Esophagus muscularis mucosa (tissue), 4 donors: ENCODE results near the gene GOLGA6C. TPM values are rescaled to one million over a fixed set of nuclear protein-coding genes. Genes with fewer than 3 reads are reported as not detected.
"Not testable (repeated sequence)": the region's sequence is repeated elsewhere in the genome, so short reads cannot be mapped to it uniquely, and the experiment has no call there.

Source experiments
- DNase-seq: peaks from one replicate; pipeline ENCODE4 v3.0.0-alpha.2; 2017; ENCODE audit errors: extremely low spot score
- H3K27ac ChIP-seq, 4 donors: fragments of 200-600 bp; sonication (generic); replicated peaks in 1 of 4; 1 replicate in 3 of 4; 2 replicates in 1 of 4; pipeline ENCODE4 v1.5.1; 2016 to 2019; ENCODE audit warnings: mild to moderate bottlenecking in 1 of 4
- H3K27me3 ChIP-seq, 4 donors: fragments of 200-600 bp; sonication (generic); one replicate each; pipeline versions ENCODE4 v1.5.1 to v1.6.0; 2016 to 2019
- H3K36me3 ChIP-seq, 4 donors: fragments of 200-600 bp; sonication (generic); one replicate each; pipeline ENCODE4 v1.5.1; 2016 to 2019
- H3K4me1 ChIP-seq, 4 donors: fragments of 200-600 bp; sonication (generic); one replicate each; pipeline ENCODE4 v1.5.1; 2016 to 2019
- H3K4me3 ChIP-seq, 4 donors: fragments of 200-600 bp; sonication (generic); 1 replicate in 2 of 4; 2 replicates in 2 of 4; pipeline ENCODE4 v1.5.1; 2016 to 2019; ENCODE audit warnings: mild to moderate bottlenecking in 4 of 4, moderate library complexity in 1 of 4
- H3K9me3 ChIP-seq, 4 donors: fragments of 200-600 bp; sonication (generic); 1 replicate in 3 of 4; 2 replicates in 1 of 4; pipeline ENCODE4 v1.5.1; 2016 to 2019
- EP300 ChIP-seq: sonication (generic); formaldehyde crosslinking; IDR thresholded peaks from one replicate; pipeline ENCODE4 v1.6.1; 2017; ENCODE audit warnings: antibody characterized with exemption
- POLR2A ChIP-seq: fragments of 450-650 bp; IDR thresholded peaks from one replicate; pipeline ENCODE4 v1.6.1; 2017; ENCODE audit warnings: antibody characterized with exemption, moderate library complexity, mild to moderate bottlenecking, low read depth
- POLR2AphosphoS5 ChIP-seq, 2 donors: sonication (generic); formaldehyde crosslinking; IDR thresholded peaks; one replicate each; pipeline ENCODE4 v1.6.1; 2017; ENCODE audit warnings: antibody characterized with exemption in 2 of 2
- WGBS: methylation state at CpG from one replicate; pipeline ENCODE4 v1.1.5; 2018; 5-methylcytosine and 5-hydroxymethylcytosine counted together
- intact Hi-C: fragments of 100-400 bp; cut with DNase I; formaldehyde crosslinking; loops from one replicate; pipeline ENCODE4 v1.15.1; 2023
- total RNA-seq, 4 donors: library from RNA; depleted of rRNA; stranded (reverse); fragments of >200 nt; gene quantifications; one replicate each; pipeline versions ENCODE4 v1.1.0 to v1.2.1, GENCODE V29; 2016
- TF ChIP-seq, protein P1 (sequence below), 3 experiments: fragments of 200-600 bp in 2 of 3; fragments of 450-650 bp in 1 of 3; sonication (generic) in 2 of 3; IDR thresholded peaks; one replicate each; pipeline ENCODE4 v1.5.1; 2017 to 2019; ENCODE audit warnings: antibody characterized with exemption in 3 of 3, mild to moderate bottlenecking in 2 of 3, moderate library complexity in 1 of 3

The GOLGA6C gene
- total RNA-seq, 4 donors from 2014 or later, result not detected

DNA sequence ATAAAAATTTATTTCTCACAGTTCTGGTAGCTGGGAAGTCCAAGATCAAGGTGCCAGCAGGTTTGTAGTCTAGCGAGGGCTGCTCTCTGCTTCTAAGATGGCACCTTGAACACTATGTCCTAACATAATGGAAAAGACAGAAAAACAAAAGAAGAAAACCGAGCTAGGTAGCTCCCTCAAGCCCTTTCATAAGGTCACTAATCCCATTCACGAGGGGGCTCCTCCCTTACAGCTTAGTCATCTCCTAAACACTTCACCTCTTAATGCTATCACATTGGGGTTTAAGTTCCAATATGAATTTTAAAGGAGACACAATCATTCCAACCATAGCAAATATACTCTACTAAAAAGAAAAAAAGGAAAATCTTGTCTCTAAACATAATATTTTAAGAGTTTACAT, 48.1 kb downstream of the GOLGA6C start:
- intact Hi-C loops, result loop anchor here (10.0 kb wide), 2 partner anchors 71 to 281 kb away; partner anchors contain the start of gene PPCDC
- no peaks in the 10 kb centered on the region for H3K9me3 ChIP-seq
- no peak for DNase-seq
- no peaks in the 10 kb centered on the region for H3K4me1 ChIP-seq
- 72% methylated on average over 3 of the region's 3 CpGs for WGBS
- no peak overlapping the region for H3K4me3 ChIP-seq
- H3K36me3 ChIP-seq, result no peaks in the 10 kb centered on the region
- TF ChIP-seq, protein P1, sequence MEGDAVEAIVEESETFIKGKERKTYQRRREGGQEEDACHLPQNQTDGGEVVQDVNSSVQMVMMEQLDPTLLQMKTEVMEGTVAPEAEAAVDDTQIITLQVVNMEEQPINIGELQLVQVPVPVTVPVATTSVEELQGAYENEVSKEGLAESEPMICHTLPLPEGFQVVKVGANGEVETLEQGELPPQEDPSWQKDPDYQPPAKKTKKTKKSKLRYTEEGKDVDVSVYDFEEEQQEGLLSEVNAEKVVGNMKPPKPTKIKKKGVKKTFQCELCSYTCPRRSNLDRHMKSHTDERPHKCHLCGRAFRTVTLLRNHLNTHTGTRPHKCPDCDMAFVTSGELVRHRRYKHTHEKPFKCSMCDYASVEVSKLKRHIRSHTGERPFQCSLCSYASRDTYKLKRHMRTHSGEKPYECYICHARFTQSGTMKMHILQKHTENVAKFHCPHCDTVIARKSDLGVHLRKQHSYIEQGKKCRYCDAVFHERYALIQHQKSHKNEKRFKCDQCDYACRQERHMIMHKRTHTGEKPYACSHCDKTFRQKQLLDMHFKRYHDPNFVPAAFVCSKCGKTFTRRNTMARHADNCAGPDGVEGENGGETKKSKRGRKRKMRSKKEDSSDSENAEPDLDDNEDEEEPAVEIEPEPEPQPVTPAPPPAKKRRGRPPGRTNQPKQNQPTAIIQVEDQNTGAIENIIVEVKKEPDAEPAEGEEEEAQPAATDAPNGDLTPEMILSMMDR (IDR thresholded peaks at IDR 0.05), result no peak
- no peak for TF ChIP-seq POLR2AphosphoS5 (IDR thresholded peaks at IDR 0.05)
- TF ChIP-seq POLR2A, result no peak
- no peak for TF ChIP-seq EP300
- H3K27me3 ChIP-seq, result peaks cover 0 to 44% (median 2%) of the 10 kb centered on the region in 4 donors
- no peak overlapping the region for H3K27ac ChIP-seq

DNA sequence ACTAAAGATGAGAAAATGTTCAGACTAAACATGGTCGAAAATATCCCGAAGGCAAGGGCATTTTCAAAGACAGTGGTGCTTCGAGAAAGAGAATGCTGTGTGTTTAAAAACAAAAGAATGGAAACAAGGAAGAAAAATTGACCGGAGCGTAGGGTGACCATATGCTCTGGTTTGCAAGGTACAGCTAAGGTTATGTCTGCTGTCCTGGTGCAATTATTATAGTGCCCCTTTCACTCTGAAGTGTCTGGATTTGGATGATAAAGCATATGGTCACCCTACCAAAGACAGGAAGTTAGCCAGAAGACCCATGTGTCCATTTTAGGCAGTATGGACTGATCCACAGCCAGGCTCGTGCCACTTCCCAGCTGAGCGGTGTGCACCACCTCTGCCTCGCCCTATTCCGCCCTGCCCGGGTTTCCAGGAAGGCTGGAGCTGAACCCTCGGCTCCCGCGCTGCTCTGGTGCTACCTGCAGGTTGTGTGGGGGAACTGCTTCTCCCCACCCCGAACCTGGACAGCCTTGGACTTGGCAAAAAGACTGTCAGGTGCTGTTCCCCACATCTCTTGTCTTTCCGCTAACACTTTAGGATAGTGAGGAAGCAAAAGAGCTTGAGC, 49.8 kb downstream of the GOLGA6C start:
- Histone ChIP-seq H3K36me3 (no peaks in the 10 kb centered on the region), H3K4me1 (no peaks in the 10 kb centered on the region), H3K9me3 (no peaks in the 10 kb centered on the region), H3K4me3 (no peak overlapping the region), H3K27me3 (peaks cover 0 to 44% (median 2%) of the 10 kb centered on the region in 4 donors), H3K27ac (no peak overlapping the region)
- 40% methylated on average over 10 of the region's 15 CpGs for WGBS
- intact Hi-C loops, result loop anchor here (10.0 kb wide), 2 partner anchors 73 to 283 kb away; partner anchors contain the start of gene PPCDC
- DNase-seq, result no peak
- TF ChIP-seq POLR2A, result no peak
- TF ChIP-seq, protein P1 (IDR thresholded peaks at IDR 0.05), result peak in 1 of 3 experiments; percentile 15

DNA sequence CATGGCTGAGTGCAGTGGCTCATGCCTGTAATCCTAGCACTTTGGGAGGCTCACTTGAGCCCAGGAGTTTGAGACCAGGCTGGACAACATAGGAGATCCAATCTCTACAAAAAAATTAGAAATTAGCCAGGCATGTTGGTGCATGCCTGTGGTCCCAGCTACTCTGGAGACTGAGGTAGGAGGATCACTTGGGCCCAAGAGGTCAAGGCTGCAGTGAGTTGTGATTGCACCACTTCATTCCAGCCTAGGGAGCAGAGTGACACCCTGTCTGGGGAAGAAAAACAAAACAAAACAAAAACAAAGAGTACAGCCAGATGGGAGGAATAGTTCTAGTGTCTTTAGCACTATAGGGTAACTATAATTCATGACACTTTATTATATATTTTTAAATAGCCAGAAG, 51.6 kb downstream of the GOLGA6C start:
- Histone ChIP-seq H3K4me1 (no peaks in the 10 kb centered on the region), H3K27me3 (peaks cover 0 to 35% (median under 1%) of the 10 kb centered on the region in 4 donors), H3K4me3 (no peak overlapping the region), H3K36me3 (no peaks in the 10 kb centered on the region), H3K9me3 (no peaks in the 10 kb centered on the region), H3K27ac (no peak overlapping the region)
- TF ChIP-seq, protein P1 (IDR thresholded peaks at IDR 0.05), result no peak
- TF ChIP-seq EP300 (no peak), POLR2AphosphoS5 (IDR thresholded peaks at IDR 0.05) (no peak), POLR2A (no peak)
- intact Hi-C loops, result loop anchor here (10.0 kb wide), 2 partner anchors 75 to 285 kb away; partner anchors contain the start of gene PPCDC
- no peak for DNase-seq

DNA sequence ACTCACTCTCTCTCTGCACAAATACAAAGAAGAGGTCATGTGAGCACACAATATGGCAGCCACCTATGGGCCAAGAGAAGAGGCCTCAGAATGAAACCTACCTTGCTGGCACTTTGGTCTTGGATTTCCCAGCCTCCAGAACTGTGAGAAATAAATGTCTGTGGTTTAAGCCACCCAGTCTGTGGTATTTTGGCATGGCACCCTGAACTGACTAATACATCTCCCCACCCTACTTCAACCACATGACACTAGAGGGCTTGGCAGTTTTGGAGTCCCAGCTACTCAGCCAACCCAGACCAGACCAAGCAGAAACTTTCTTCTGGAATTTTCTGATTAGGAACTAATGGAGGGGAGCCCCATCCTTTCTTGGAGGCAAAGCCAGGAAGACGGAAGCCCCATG, 54.4 kb downstream of the GOLGA6C start:
- H3K27ac ChIP-seq, DNase-seq, H3K4me1 ChIP-seq, intact Hi-C loops, H3K4me3 ChIP-seq, H3K36me3 ChIP-seq, H3K9me3 ChIP-seq: not testable (repeated sequence)
- 100% methylated on average over 1 of the region's 1 CpG for WGBS
- H3K27me3 ChIP-seq, result peaks cover 0 to 14% (median 0%) of the 10 kb centered on the region in 4 donors

DNA sequence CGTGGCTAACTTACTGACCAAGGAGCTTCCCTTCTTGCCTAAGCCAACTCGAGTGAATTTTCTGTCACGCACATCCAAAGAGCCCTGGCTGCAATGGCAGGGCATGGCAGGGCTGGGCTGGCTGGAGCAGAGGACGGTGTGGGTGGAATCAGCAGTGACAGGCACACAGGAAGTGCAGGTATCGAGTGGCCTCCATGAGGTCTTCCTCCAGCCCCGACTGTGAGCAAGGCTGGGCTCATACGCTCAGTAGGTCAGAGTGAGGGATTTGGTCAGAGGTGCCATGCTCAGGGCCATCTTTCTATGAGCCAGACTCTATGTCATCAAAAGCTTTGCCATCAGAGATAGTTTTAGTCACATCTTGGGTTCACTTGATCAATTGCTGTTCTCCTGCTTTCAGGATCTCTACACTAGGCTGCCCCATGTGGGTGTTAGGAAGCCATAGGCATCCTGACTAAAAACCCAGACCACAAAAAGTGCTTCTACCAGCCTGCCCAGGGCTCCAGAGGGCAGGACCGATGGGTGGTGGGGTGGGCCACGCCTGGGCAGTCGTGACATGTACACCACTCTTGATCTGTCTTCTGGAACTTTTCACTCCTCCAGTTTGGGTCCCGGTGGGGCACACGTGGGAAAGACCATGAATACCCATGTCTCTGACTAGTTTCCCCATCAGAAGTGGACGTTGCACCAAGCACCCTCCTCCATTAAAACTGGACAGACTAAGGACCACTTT, 55.1 kb downstream of the GOLGA6C start:
- TF ChIP-seq, protein P1 (IDR thresholded peaks at IDR 0.05), result no peak
- TF ChIP-seq POLR2AphosphoS5 (IDR thresholded peaks at IDR 0.05), result no peak
- TF ChIP-seq EP300, result no peak
- TF ChIP-seq POLR2A, result no peak

More for the DNA sequence above, 55.1 kb downstream of the GOLGA6C start:
- Histone ChIP-seq H3K36me3 (no peaks in the 10 kb centered on the region), H3K27ac (no peak overlapping the region), H3K9me3 (no peaks in the 10 kb centered on the region), H3K4me3 (no peak overlapping the region), H3K4me1 (no peaks in the 10 kb centered on the region), H3K27me3 (peaks cover 0 to 8% (median 0%) of the 10 kb centered on the region in 4 donors)
- 88% methylated on average over 13 of the region's 13 CpGs for WGBS
- no peak for DNase-seq
- intact Hi-C loops, result no loop called here
